Activated CD8-positive, alpha-beta T cell treated with anti-CD3 and anti-CD28 coated beads for 36 hours (primary cell): ENCODE results near the gene TGFBR2. TPM values are rescaled to one million over a fixed set of nuclear protein-coding genes. Genes with fewer than 3 reads are reported as not detected.

ENCODE experiments used
- ATAC-seq: fragments of 200-7000 bp; cut with Tn5 transposase; one replicate; pipeline ENCODE4 v1.10.0; 2021; ENCODE audit warnings: mild to moderate bottlenecking, moderate library complexity
- CTCF ChIA-PET: fragments of 350-600 bp; sonication (Branson Sonifier 250); formaldehyde crosslinking; loops from one replicate; lab custom pipeline; 2021; ENCODE audit warnings: antibody characterized with exemption; lab: Charles Lee
- POLR2A ChIA-PET: fragments of 350-600 bp; sonication (Branson Sonifier 250); formaldehyde crosslinking; loops from one replicate; lab custom pipeline; 2021; ENCODE audit warnings: antibody characterized with exemption; lab: Charles Lee
- DNase-seq: peaks from one replicate; pipeline ENCODE4 v3.0.0-alpha.2; 2020
- H3K27ac Mint-ChIP-seq: one replicate; pipeline ENCODE4 v1.8.0; 2021; ENCODE audit warnings: mild to moderate bottlenecking, mixed read lengths
- H3K27me3 Mint-ChIP-seq: one replicate; pipeline ENCODE4 v1.8.0; 2021; ENCODE audit warnings: mixed read lengths
- H3K36me3 Mint-ChIP-seq: one replicate; pipeline ENCODE4 v1.8.0; 2021; ENCODE audit warnings: low read depth, mixed read lengths
- H3K4me1 Mint-ChIP-seq: one replicate; pipeline ENCODE4 v1.8.0; 2021; ENCODE audit warnings: low read depth, mixed read lengths
- H3K4me3 Mint-ChIP-seq: one replicate; pipeline ENCODE4 v1.8.0; 2021; ENCODE audit warnings: mild to moderate bottlenecking, moderate library complexity, mixed read lengths
- H3K9me3 Mint-ChIP-seq: one replicate; pipeline ENCODE4 v1.8.0; 2021; ENCODE audit warnings: mixed read lengths
- intact Hi-C: fragments of 100-400 bp; cut with micrococcal nuclease; formaldehyde crosslinking; loops from one replicate; pipeline ENCODE4 v1.10.0; 2022
- total RNA-seq, 2 experiments: library from RNA; stranded (reverse); gene quantifications; one replicate each; pipeline ENCODE4 v1.2.3, GENCODE V29; 2021
- TF ChIP-seq, protein P1 (sequence below): fragments of 200-600 bp; IDR thresholded peaks from one replicate; pipeline ENCODE4 v1.8.0; 2022; ENCODE audit warnings: antibody characterized with exemption, mild to moderate bottlenecking

TGFBR2 gene
- total RNA-seq, 2 experiments from 2014 or later = 49.1 to 50.0 TPM

GRCh38 chr3:30655187-30655812 lies 48.9 kb downstream of the TGFBR2 start:
- Mint-ChIP-seq H3K4me1 (peaks cover 100% of the 10 kb centered on the region), H3K4me3 (peak overlapping the region; percentile 31), H3K27me3 (no peaks in the 10 kb centered on the region), H3K27ac (peak overlapping the region; percentile 98), H3K9me3 (no peaks in the 10 kb centered on the region), H3K36me3 (peaks cover 91% of the 10 kb centered on the region)
- DNase-seq = peak; percentile 65
- intact Hi-C loops = loop anchor here (2.0 to 5.0 kb wide), 2 partner anchors 14 to 37 kb away; no protein-coding TSS in a partner anchor
- TF ChIP-seq, protein P1, sequence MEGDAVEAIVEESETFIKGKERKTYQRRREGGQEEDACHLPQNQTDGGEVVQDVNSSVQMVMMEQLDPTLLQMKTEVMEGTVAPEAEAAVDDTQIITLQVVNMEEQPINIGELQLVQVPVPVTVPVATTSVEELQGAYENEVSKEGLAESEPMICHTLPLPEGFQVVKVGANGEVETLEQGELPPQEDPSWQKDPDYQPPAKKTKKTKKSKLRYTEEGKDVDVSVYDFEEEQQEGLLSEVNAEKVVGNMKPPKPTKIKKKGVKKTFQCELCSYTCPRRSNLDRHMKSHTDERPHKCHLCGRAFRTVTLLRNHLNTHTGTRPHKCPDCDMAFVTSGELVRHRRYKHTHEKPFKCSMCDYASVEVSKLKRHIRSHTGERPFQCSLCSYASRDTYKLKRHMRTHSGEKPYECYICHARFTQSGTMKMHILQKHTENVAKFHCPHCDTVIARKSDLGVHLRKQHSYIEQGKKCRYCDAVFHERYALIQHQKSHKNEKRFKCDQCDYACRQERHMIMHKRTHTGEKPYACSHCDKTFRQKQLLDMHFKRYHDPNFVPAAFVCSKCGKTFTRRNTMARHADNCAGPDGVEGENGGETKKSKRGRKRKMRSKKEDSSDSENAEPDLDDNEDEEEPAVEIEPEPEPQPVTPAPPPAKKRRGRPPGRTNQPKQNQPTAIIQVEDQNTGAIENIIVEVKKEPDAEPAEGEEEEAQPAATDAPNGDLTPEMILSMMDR = no peak
- peak; percentile 45 for ATAC-seq
- ChIA-PET CTCF (interaction anchor here (0.9 to 5.5 kb wide), 8 partner anchors 9 to 44 kb away, joined by 3 to 26 read pairs (median 4); no protein-coding TSS in a partner anchor), POLR2A (interaction anchor here (0.6 to 8.6 kb wide), 20 partner anchors 9 to 878 kb away, joined by 3 to 173 read pairs (median 6); partner anchors contain the start of genes STT3B and TGFBR2)

- TF ChIP-seq, protein P1 = no peak
- Mint-ChIP-seq H3K27me3 (no peaks in the 10 kb centered on the region), H3K9me3 (no peaks in the 10 kb centered on the region), H3K4me1 (peaks cover 100% of the 10 kb centered on the region), H3K4me3 (peak overlapping the region; percentile 28), H3K27ac (peak overlapping the region; percentile 98), H3K36me3 (peaks cover 91% of the 10 kb centered on the region)
- DNase-seq = no peak
- ChIA-PET POLR2A (interaction anchor here (1.0 to 8.6 kb wide), 12 partner anchors 8 to 308 kb away, joined by 3 to 173 read pairs (median 10); partner anchors contain the start of gene TGFBR2), CTCF (interaction anchor here (0.7 to 5.5 kb wide), 10 partner anchors 10 to 45 kb away, joined by 3 to 26 read pairs (median 6); no protein-coding TSS in a partner anchor)
- intact Hi-C loops = loop anchor here (5.0 kb wide), 1 partner anchor 36 kb away; no protein-coding TSS in a partner anchor
- no peak for ATAC-seq
Measured at GRCh38 chr3:30656624-30657141, 50.3 kb downstream of the TGFBR2 start.

- ATAC-seq (peak; percentile 52), DNase-seq (peak; percentile 68)
- Mint-ChIP-seq H3K9me3 (no peaks in the 10 kb centered on the region), H3K27ac (peak overlapping the region; percentile 98), H3K4me3 (peak overlapping the region; percentile 65), H3K36me3 (peaks cover 90% of the 10 kb centered on the region), H3K27me3 (no peaks in the 10 kb centered on the region), H3K4me1 (peaks cover 100% of the 10 kb centered on the region)
- ChIA-PET CTCF (interaction anchor here (0.6 to 5.5 kb wide), 14 partner anchors 14 to 115 kb away, joined by 3 to 26 read pairs (median 5); partner anchors contain the start of gene TGFBR2), POLR2A (interaction anchor here (0.8 to 8.6 kb wide), 19 partner anchors 9 to 309 kb away, joined by 3 to 173 read pairs (median 5); partner anchors contain the start of gene TGFBR2)
- intact Hi-C loops = loop anchor here (2.0 to 5.0 kb wide), 2 partner anchors 34 to 37 kb away; no protein-coding TSS in a partner anchor
- TF ChIP-seq, protein P1 = no peak
Measured at GRCh38 chr3:30657914-30658313, 51.5 kb downstream of the TGFBR2 start.

GRCh38 chr3:30658328-30659052 lies 52.1 kb downstream of the TGFBR2 start:
- no peaks in the 10 kb centered on the region for H3K27me3 Mint-ChIP-seq
- DNase-seq = peak; percentile 80

More at GRCh38 chr3:30658328-30659052, 52.1 kb downstream of the TGFBR2 start:
- Mint-ChIP-seq H3K9me3 (no peaks in the 10 kb centered on the region), H3K27ac (peak overlapping the region; percentile 98), H3K4me1 (peaks cover 100% of the 10 kb centered on the region), H3K4me3 (peak overlapping the region; percentile 65), H3K36me3 (peaks cover 87% of the 10 kb centered on the region)
- ChIA-PET CTCF (interaction anchor here (0.6 to 5.5 kb wide), 16 partner anchors 15 to 116 kb away, joined by 3 to 26 read pairs (median 5); partner anchors contain the start of gene TGFBR2), POLR2A (interaction anchor here (0.6 to 8.6 kb wide), 20 partner anchors 9 to 788 kb away, joined by 3 to 173 read pairs (median 4); partner anchors contain the start of gene TGFBR2)
- intact Hi-C loops = loop anchor here (2.0 to 5.0 kb wide), 2 partner anchors 34 to 38 kb away; no protein-coding TSS in a partner anchor
- peak; percentile 74 for ATAC-seq
- TF ChIP-seq, protein P1 = no peak
